Measurements from ENCODE around the gene MCM9.
"Not testable (repeated sequence)": the region's sequence is repeated elsewhere in the genome, so short reads cannot be mapped to it uniquely, and the experiment has no call there.

Gene MCM9

DNA sequence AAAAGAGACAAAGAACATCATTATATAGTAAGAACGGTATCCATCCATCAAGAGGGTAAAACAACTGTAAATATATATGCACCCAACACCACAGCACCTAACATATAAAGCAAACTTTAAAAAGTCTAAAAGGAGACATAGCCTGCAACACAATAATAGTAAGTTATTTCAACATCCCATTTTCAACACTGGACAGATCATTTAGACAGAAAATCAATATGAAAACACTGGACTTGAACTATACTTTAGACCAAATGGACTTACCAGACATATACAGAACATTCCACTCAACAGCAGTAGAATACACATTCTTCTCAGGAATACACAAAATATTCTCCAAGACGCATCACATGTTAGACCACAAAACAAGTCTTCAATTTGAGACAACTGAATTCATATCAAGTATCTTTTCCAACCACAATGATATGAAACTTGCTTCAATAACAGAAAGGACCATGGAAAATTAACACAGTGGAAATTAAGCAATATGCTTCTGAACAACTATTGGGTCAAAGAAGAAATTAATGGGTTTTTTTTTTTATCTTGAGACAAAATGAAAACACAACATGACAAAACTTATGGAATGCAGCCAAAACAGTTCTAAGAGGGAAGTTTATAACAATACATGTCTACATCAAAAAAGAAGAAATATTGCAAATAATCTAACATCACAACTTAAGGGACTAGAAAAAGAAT is 64.9 kb downstream of the MCM9 start:
- FAIRE-seq: no peak
- DNase-seq (ENCODE audit: extremely low spot score, insufficient read length, low read depth): no peak

DNA sequence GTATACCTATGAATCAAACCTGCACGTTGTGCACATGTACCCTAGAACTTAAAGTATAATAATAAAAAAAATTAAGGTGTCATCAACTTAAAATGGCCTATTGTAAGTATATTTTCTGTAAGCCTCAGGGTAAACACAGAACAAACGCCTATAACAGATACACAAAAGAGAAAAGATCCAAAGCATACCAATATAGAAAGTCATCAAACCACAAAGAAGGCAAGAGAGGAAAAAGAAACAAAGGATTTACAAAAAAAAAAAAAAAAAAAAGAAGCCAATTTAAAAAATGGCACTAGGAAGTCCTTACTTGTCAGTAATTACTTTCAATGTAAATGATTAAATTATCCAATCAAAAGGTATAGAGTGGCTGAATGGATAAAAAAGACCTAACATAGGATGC is 65.6 kb downstream of the MCM9 start:
- DNase-seq (ENCODE audit: extremely low spot score, insufficient read length, low read depth) (no peak), FAIRE-seq (no peak)

DNA sequence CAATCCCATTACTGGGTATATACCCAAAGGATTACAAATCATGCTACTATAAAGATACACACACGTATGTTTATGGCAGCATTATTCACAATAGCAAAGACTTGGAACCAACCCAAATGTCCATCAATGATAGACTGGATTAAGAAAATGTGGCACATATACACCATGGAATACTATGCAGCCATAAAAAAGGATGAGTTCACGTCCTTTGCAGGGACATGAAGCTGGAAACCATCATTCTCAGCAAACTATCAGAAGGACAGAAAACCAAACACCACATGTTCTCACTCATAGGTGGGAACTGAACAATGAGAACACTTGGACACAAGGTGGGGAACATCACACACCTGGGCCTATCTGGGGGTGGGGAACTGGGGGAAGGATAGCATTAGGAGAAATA is 66.1 kb downstream of the MCM9 start:
- not testable (repeated sequence) for DNase-seq (ENCODE audit: extremely low spot score, insufficient read length, low read depth); FAIRE-seq

DNA sequence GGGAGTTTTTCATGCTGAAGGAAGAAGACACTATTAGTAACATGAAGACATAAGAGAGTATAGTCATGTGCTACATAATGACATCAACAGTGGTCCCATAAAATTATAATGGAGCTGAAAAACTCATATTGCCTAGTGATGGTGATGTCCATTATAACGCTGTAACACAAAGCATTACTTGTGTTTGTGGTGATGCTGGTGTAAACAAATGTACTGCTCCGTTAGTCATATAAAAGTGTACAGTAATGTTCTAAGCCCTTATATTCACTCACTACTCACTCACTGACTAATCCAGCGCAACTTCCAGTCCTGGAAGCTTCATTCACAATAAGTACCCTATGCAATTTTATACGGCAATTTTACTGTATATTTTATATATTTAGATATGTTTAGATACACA is 67.8 kb downstream of the MCM9 start:
- FAIRE-seq (no peak), DNase-seq (ENCODE audit: extremely low spot score, insufficient read length, low read depth) (no peak)

DNA sequence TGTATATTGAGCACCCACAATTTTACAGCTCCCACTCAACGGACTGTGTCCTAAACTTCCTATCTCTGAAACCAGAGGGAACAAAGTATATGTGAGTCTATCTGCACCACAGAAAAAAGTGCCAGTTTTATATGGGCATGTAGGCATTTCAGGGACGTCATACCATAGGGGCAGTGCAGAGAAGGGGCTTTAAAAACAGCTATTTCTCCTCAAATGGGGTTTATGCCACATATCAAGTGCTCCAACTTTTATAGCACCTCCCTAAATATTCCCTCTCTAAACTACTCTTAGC is 69.9 kb downstream of the MCM9 start:
- FAIRE-seq: no peak
- no peak for DNase-seq (ENCODE audit: extremely low spot score, insufficient read length, low read depth)

DNA sequence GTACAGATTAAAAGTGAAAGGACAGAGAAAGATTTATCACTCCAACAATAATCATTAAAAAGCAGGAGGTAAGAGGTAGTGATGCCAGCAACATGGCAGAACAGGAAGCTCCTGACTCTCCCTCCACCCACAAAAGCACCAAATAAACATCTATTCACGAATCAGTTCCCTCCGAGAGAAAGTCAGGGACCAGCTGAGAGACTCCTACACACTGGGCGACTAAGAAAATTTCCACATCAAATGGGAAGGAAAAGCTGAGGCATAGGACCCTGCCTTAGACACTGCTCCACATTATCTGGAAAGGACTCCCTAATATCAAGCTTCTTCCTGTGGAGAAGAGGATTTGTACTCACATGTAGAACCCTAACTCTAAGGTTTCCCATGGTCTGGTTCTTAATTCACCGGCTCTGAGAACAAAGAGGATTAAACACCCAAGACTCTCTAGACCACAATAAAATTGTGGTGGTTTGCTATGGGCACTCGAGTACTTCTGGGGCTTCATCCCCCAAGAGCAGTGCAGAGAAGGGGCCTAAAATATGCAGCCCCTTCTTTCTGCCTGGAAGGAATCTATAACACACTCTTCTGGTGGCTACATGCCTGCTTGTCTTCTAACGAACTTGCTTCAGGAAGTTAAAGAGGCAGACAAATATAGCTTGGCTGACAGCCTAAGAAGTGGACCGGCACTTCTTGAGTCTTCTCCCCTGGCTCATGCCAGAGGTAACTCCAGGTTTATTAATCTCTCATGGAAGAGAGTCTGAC is 70.4 kb downstream of the MCM9 start:
- DNase-seq (ENCODE audit: extremely low spot score, insufficient read length, low read depth) (no peak), FAIRE-seq (no peak)

DNA sequence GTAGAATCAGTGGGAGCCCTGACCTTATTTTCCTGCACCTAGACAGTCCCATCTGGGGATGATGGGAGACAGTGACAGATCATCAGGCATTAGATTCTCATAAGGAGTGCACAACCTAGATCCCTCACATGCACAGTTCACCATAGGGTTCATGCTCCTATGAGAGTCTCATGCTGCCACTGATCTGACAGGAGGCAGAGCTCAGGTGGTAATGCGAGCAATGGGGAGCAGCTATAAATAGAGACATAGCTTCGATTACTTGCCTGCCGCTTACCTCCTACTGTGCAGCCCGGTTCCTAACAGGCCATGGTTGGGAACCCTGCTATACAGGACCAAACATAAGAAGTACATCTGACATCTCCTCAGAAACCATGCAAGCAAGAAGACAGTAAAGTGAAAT is 72.5 kb downstream of the MCM9 start:
- no peak for FAIRE-seq
- DNase-seq (ENCODE audit: extremely low spot score, insufficient read length, low read depth): no peak

DNA sequence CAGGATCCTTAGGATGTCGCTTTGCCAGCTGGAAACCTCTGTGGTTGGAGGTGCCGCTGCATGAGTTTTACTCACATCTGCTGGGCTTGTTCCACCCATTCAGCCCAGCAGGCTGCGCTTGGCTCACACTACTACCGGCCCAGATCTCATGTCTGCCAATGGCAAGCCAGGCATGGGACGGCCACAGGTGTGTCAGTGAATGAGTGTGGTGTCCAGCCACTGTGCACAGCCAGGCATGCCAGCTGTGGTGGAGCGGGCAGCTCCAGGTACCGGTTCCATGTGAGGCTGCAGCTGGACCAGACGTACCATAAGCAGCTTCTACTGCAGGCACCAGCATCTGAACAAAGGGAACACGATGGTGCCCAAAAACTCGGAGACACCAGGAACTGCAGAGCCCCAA is 74.1 kb downstream of the MCM9 start:
- no peak for FAIRE-seq
- no peak for DNase-seq (ENCODE audit: extremely low spot score, insufficient read length, low read depth)

DNA sequence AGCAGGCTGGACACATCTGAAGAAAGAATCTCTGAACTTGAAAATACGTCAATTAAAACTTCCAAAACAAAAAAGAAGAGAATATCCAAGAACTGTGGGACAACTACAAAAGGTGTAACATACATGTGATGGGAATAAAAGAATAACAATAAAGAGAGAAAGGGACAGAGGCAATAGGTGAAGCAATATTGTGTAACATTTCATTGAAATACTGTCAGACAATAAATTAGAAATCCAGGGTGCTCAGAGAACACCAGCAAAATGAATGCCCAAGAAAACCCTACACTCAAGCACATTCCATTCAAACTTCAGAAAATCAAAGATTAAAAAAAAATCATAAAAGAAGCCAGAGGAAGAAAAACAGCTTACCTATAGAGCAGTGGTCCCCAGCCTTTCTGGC is 74.6 kb downstream of the MCM9 start:
- FAIRE-seq (no peak), DNase-seq (ENCODE audit: extremely low spot score, insufficient read length, low read depth) (no peak)

DNA sequence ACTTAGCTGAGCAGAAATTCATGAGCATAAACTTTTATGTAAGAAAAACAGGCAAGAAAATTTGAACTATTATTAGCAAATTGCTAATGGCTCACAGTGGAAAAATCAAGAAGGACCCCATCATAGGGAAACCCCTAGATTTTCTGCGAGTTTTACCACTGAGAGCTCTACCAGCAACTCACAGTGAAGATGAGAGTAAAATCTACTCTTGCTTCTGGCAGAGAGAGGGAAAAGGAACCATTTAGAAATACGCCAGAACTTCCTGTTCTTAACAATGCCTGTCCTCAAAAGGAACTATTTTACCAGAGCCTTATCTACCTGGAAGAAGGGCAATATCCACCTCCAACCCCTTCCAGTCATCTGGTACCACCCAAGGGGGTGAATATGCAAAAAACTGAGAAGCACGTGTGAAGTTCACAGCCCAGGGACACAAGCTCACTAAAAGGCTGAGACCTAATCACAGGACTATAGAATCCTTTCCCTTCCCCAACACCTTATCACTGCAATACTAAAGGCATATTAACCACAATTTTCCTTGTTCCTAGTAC is 75.4 kb downstream of the MCM9 start:
- no peak for DNase-seq (ENCODE audit: extremely low spot score, insufficient read length, low read depth)
- FAIRE-seq: peak; percentile 67

DNA sequence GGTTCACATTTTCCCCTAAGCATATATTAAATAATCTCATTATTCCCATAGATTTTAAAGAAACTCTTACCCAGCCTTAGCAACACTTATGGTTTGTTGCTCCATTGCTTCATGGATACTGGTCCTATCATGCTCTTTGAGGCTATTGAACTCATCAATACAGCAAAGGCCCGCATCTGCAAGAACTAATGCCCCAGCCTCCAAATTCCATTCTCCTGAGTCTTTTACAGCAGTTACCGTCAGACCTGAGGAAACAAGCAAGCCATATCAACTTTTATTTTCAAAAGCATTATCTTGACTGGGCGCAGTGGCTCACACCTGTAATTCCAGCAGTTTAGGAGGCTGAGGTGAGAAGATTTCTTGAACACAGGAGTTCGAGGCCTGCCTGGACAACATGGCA is 78.7 kb downstream of the MCM9 start:
- FAIRE-seq (no peak), DNase-seq (ENCODE audit: extremely low spot score, insufficient read length, low read depth) (no peak)

DNA sequence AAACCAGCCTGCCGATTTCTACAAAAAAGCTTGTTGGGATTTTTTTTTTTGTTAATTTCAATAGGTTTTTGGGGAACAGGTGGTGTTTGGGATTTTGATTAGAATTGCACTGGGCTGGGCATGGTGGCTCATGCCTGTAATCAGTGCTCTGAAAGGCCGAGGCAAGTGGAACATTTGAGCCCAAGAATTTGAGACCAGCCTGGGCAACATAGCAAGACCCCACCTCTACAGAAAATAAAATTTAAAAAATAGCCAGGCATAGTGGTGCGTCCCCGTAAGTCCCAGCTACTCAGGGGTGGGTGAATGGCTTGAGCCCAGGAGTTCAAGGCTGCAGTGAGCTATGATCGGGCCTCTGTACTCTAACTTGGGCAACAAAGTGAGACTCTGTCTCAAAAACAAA is 81.6 kb downstream of the MCM9 start:
- no peak for FAIRE-seq
- DNase-seq (ENCODE audit: extremely low spot score, insufficient read length, low read depth): no peak

DNA sequence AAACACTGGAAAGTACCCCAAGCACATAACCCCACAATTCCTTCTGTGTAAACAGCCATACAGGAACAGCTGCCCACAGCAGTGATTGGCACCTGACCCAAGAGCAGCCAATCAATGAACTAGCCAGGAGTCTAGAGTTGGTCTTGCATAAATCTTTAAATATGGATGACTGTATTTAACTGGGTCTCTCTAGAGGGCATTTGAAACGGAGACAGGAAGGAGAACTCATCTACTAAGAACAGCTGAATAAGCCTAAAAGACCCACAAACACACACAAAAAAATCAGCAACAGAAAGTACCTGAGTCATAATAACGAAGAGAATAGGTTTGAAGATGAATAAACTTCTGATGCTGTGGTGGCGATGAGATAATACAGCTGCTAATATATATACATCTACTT is 90.0 kb downstream of the MCM9 start:
- FAIRE-seq: peak; percentile 35

DNA sequence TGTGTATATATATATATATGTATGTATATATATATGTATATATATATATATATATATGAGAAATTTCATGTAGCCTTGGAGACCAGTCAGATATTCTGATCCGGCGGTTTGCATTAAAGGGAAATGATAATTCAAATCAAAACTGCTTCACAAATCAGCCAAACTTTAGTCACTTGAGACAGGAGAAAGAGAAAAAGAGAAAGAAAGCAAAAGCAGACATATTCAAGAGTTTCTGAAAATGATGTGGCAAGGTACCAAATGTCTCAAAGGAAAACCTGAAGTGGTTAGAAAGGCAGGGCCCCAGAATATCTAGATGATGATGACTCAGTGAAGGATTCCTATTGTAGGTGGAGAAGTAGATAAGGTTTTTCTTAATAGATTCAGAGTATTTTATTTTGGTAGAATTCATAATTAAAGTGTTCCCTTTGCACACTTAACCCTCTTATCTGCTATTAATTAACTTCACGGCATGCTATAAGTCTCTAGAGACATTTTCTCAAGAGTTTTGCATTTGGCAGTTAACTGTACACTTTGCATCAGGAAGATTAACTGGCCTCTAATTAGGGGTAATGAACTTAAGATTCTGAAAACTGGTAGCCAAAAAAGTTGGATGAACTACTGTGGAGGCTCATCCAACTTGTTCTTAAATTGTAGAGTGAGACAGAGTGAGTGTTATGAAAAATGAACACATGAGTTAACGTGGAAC is 91.1 kb downstream of the MCM9 start:
- FAIRE-seq: peak; percentile 79
- DNase-seq (ENCODE audit: extremely low spot score, insufficient read length, low read depth): peak; percentile 14

More for the DNA sequence above, 90.0 kb downstream of the MCM9 start:
- no peak for DNase-seq (ENCODE audit: extremely low spot score, insufficient read length, low read depth)

DNA sequence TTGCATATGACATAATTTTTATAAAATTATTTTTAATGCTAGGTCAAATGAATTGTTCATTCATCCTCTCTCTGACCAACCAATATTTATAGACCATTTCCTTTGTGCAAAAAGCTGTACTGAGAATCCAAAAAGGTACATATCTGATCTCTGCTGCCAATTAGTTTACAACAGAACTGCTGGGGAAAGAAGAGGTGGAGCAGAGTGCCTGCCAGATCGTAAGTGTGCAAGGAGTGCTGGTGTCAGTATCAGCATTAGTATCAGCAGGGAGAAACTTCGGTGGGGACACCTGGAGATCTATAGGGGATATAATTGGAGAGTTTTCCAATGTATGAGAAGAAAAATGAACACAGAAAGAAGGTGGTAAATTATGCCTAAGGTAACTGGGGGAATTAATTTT is 104.3 kb downstream of the MCM9 start:
- FAIRE-seq (no peak), DNase-seq (ENCODE audit: extremely low spot score, insufficient read length, low read depth) (no peak)

DNA sequence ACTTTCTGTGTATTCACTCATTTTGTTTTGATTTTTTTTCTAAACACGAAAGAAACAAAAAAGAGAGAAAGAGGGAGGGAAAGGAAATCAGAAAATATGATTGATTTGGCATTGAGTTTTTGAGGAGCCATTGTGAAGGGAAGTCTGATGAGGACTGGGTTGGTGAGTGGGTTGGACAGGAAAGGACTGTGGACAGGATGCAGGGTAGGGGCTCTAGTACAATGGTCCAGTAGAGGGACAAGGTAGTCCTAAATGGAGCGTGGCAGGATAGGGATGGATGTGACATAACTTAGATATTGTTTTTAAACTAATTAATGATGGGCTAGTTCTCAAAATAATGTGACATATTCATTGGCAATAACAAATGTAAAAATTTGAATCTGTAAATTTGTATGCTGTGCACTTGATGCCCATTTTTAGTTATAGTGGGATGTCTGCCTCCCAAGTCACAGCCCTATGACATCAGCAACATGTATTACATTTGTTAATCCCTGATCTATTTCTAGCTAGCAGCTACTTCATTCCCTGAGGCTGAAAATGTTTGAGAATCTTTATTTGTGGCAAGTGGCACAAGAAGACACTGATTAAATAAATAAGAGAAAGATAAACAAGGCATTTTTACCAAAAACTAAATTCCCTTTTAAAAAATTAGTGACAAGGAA is 105.0 kb downstream of the MCM9 start:
- DNase-seq (ENCODE audit: extremely low spot score, insufficient read length, low read depth) (no peak), FAIRE-seq (no peak)

DNA sequence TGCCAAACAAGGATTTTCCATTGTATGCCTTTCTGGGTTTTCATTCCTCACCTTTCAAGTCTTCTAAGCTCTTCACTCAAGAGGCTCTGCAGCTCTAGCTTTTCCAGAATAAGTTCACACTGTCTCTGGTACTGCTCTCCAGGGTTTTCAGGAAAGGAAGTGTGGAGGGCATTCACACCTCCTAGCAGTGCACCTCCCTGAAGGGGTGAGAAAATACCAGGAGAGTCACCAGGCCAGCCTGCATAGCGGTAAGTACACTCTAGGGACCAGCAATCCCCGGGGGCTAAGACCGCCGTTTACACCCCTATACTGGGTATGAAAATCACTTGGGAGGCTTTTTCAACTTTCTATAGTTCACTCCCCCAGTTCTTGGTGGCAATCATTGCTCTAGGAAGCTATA is 108.9 kb downstream of the MCM9 start:
- no peak for FAIRE-seq
- no peak for DNase-seq (ENCODE audit: extremely low spot score, insufficient read length, low read depth)

DNA sequence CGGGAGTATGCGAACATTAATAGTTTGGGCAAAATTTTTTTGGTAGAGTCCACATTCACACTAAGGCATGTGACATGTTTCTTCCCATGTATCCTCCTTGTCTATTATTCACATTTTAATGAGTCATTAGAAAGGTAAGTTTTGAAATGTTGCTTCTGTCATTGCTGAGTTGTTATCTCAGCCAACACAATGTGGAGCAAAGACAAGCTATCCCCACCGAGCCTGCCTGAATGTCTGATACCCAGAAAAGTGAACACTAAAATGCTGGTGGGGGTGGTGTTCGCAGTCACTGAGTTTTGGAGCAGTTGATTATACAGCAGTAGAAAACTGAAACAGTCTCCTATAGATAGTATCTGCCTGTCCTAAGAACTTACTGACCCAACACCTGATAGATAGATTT is 109.3 kb downstream of the MCM9 start:
- FAIRE-seq: no peak

DNA sequence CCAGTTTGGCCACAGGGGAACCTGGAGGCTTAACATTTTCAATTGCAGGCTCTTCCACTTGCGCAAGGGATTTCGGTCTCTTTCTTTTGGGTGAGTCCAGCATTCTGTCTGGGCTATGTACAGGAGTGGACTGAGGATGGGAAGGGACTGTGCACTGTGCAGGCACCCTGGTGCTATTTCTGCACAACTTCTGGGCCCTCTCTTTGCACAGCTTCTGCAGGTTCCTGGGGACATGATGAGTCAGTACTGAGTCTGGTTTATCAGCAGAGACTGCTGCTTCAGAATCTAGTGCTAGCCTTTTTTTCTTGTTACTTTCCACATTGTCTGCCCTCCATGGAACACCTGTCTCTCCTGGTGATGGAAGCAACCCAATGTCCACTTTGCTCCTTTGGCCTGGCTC is 119.5 kb downstream of the MCM9 start:
- no peak for DNase-seq (ENCODE audit: extremely low spot score, insufficient read length, low read depth)
- FAIRE-seq: no peak

More for the DNA sequence above, 109.3 kb downstream of the MCM9 start:
- no peak for DNase-seq (ENCODE audit: extremely low spot score, insufficient read length, low read depth)

DNA sequence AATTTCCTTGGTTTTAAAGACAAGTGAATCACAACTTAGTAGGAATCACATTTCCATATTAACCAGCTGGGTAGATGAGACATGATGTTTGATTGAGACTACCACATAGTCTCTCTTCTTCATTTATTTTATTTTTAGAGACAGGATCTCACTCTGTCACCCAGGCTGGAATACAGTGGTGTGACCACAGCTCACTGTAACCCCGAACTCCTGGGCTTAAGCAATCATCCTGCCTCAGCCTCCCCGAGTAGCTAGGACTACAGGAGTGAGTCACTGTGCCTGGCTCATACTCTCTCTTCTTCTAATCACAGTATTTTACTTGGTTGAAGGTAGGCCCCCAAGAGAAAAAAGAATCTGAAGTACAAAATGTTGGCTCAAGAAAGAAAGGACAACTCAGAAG is 121.2 kb downstream of the MCM9 start:
- DNase-seq (ENCODE audit: extremely low spot score, insufficient read length, low read depth) (no peak), FAIRE-seq (no peak)

DNA sequence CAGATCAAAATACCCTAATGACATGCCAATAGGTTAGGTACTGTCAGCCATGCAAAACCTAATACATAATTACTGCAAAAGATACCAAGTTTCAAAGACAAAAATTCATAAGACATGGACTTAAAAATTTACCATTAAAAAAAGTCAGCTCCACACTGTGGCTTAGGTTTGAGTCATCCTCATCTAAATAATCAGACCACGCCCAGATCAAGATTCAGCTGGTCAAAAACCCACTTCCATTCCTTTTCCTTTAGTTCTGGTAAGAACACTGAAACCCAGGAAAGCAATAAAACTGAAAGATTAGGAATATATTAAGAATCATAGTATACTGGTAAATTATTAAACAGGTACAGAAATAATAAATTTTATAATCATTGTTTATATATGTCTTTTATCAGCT is 122.0 kb downstream of the MCM9 start:
- DNase-seq (ENCODE audit: extremely low spot score, insufficient read length, low read depth) (no peak), FAIRE-seq (no peak)

All from GM18507 (cell line).